ENCODE data around the gene FALEC.
"Not testable (repeated sequence)": the region's sequence is repeated elsewhere in the genome, so short reads cannot be mapped to it uniquely, and the experiment has no call there.

Gene FALEC

GRCh38 chr1:150560576-150561253, 45.2 kb downstream of the FALEC start:
- peak; percentile 82 for DNase-seq

- peak; percentile 55 for DNase-seq
Measured at GRCh38 chr1:150561254-150561973, 45.9 kb downstream of the FALEC start.

DNA sequence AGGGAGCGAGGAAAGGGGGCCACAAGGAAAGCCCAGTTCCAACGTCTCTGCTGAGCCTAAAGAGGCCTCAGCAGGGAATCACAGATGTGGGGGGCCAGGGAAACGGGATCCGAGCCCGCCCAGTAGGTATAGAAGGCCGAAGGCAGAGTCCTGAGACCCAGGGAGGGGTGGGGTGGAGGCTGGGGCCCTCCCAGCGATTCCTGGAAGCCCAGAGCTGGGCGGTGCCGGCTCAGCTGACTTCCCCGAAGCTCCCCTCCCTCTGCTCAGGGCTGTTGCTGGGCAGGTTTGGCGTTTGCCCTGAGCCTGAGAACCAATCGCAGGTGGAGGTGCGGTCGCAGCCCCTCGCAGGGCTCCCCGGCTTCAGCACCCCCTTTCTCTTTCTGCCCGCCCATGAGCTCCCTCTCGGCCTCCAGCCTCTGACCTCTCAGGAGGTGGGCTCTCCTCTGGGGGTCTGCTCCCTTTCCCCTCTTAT, 46.5 kb downstream of the FALEC start:
- DNase-seq, result peak; percentile 84

GRCh38 chr1:150562446-150563339, 47.1 kb downstream of the FALEC start:
- peak; percentile 52 for DNase-seq

- no peak for DNase-seq
Measured at GRCh38 chr1:150563340-150564038, 47.9 kb downstream of the FALEC start.

- no peak for DNase-seq
Measured at GRCh38 chr1:150564051-150564991, 48.8 kb downstream of the FALEC start.

DNA sequence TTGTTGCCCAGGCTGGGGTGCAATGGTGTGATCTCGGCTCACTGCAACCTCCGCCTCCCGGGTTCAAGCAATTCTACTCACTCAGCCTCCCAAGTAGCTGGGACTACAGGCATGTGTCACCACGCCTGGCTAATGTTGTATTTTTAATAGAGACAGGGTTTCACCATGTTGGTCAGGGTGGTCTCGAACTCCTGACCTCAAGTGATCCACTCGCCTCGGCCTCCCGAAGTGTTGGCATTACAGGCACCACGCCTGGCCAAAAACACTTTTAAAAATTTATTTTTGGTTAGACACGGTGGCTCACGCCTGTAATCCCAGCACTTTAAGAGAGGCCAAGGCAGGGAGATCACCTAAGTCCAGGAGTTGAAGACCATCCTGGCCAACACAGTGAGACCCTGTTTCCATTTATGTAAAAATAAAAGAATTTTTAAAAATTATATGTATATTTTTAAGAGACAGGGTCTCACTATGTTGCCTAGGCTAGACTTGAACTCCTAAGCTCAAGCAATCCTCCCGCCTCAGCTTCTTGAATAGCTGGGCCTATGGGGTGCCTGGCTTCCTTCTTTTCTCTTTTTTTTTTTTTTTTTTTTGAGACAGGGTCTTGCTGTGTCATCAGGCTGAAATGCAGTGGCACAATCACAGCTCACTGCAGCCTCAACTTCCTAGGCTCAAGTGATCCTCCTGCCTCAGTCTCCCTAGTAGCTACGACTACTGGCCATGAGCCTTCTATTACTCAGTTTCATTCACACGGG, 49.9 kb downstream of the FALEC start:
- DNase-seq, result not testable (repeated sequence)

DNA sequence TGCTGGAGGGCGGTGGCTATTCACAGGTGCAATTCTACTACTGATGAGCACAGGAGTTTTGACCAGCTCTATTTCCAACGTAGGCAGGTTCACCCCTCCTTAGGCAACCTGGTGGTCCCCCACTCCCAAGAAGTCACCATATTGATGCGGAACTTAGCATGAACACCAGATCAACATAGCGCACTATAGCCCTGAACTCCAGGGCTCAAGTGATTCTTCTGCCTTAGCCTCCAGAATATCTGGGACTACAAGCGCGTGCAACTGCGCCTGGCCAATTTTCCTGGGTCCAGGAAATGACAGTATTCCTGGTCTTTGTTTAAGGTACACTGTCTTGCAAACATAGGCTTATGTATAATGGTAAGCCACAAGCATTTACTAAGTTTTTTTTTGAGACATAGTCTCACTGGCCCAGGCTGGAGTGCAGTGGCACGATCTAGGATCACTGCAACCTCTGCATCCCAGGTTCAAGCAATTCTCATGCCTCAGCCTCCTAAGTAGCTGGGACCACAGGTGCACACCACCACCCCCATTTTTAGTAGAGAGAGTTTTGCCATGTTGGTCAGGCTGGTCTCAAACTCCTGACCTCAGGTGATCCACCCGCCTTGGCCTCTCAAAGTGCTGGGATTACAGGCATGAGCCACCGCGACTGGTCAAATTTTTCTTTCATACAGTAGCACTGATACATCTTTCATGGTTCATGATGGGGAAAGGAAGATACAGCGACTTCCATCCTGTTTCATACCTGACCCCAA, 51.2 kb downstream of the FALEC start:
- no peak for DNase-seq

- no peak for DNase-seq
Measured at GRCh38 chr1:150567341-150567716, 51.8 kb downstream of the FALEC start.

- no peak for DNase-seq
Measured at GRCh38 chr1:150567717-150568593, 52.4 kb downstream of the FALEC start.

DNA sequence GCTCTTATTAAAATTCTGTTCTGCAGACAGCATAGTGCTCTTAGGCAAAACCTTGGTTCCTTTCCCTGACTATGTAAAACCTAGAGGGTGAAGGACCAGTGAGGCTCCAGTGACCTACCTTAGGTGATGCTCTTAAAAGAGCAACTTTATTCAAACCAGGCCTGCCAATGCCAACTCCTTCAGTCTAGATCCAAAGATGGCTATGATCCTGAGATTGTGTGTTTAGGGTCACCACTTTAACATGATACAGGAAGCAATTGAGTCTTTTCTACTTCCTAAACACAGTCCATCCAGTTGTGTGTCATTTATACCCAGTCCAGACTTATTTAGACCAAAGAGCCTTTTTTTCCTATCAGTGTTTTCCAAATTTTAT, 53.0 kb downstream of the FALEC start:
- no peak for DNase-seq

DNA sequence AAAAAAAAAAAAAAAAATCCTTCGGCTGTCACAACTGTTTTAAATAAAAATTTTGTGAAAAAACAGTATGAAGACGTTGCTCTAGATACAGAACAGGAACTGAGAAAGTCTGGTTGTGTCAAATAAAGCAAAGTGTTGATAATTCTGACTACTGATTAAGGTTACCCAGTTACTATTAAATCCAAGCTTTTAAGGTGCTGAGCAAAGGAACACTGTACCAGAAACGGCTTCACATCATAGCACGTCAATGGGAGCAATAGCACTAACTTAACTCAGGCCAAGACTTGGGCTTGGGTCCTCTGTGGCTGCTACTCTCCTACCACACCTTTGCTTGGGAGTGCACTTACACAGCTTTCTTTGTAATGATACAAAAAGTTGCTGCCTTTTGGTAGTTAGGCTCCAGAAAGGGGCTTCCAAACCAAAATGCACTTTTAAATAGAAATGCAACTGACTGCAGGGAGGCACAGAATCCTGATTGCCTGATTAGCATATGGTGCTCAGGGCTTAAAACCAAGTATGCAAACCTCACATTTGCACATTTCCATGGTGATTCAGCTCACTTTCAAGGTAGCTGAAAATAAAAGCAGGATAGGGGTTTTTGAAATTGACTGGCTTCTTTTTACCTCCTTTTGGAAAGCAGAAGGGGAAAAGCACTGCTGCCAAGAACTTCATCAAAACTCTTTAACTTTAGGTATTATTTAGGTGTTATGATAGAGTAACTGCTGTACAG, 57.5 kb downstream of the FALEC start:
- no peak for DNase-seq

- not testable (repeated sequence) for DNase-seq
Measured at GRCh38 chr1:150573648-150574071, 58.1 kb downstream of the FALEC start.

DNA sequence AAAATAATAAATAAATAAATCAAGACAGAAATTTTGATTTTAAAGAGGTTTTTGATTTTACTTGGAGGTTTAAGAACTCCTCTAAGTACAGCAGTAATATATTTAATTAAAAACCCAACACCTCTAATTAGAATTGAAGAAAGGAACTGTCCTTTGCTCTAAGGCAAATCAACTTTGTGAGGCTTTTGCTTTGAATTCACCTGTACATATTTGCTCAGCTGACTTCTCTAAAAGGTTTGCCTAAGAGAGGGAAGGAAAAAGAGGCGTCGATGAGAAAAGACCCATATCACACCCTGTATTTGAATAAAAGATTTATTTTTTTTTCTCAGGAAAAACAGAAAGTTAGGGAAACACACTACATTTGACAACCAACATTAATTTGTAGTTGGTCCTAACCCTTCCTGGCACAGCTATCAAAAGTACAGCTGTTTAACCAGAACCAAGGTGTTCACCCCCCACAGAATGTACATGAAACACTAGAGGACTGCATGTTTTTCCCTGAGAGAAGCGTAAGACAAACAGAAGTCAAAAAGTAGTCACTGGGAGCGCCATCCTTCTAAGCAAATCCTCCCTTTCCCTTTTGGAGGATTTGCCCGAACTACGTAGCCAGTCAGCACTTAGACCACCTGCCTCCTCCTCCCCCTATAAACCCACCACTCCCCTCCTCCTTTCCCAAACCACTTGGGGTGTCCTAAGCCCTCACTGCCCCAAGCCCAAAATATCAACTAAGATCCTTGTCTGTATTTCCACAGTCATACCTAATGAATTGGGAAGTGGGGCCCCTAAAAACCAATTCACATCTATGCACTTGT, 58.9 kb downstream of the FALEC start:
- no peak for DNase-seq

DNA sequence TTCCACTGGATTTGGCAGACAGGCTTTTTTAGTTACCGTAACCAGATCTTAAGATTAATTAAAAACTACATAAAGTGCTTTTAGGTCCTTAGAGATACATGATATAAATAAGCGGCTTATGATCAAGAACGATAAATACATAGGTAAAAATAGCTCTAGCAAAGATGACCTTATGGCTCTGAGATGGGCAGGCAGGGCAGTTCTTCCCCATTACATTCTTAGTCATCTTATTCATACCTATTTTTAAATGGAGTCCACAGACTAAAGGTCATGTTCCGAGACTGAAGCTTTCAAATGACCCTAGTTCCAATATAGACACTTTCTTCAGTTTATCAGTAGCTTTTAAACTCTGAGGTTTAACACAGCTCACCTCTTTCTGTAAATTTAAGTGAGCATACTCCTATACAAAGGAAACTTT, 59.5 kb downstream of the FALEC start:
- no peak for DNase-seq

DNA sequence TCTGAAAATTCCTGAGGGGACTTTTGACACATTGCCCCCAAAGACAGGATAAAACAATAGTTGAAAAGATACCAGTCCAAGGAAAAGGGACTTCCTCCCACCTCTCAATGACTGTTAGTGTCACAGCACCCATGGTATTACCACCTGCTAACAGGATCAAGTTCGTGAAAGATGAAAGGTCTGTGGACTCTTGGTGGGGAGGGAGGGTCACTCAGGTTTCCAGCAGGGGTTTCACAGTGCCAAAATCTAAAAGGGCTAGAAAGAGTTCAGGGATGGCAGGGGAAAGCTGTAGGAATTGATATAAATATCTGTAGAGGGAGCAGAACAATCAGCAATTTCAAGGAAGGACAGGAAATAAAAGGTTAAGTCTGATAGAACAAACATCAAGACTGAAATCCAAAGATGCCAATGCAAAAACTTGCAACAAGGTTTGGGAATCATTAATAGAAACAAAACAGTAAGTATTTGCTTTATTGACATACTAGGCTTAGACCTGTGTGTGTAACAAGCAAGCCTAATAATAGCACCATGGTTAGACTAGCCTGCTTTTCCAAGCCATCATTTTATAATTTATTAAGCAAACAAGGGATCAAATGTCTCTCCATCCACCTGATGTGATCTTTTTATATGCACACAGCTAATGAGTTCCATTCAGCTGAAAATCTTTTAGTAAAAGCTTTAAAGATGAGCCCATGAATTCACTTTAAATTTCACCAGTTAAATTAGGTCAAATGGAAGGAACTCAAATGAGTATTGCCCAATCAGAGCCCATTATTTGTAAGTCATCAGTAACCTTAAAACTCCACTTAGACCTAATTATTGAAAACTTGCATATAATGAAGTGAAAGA, 60.2 kb downstream of the FALEC start:
- DNase-seq, result no peak

DNA sequence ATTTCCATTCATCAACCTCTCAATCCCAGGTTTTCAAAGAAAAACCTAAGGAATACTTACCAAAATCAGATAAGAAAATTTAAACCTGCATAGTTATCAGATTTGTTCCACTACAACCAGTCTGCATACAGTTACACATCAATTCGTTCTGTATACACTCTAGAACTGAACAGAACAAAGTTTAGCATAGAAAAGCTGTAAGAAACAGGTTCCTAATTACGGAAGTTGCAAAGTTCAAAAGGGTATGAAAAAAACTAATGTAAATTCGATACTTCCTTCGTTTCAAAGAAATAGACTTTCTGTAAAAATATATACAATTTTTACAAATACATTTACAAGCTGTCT, 60.8 kb downstream of the FALEC start:
- no peak for DNase-seq

Measured in stimulated activated CD4-positive, alpha-beta T cell treated with anti-CD3 and anti-CD28 coated beads, Interleukin-12 subunit alpha, Interleukin-12 subunit beta, amount 100 ng/mL, for 4 hours (primary cell).